ENCODE data around the gene ZC3HAV1L. TPM values are rescaled to one million over a fixed set of nuclear protein-coding genes. Genes with fewer than 3 reads are reported as not detected.

The ZC3HAV1L gene
- total and polyA plus RNA-seq, 10 of the 15 experiments (the other 5 are each of a cell fraction or from before 2014, with no cell fraction given) = 0.09 to 16.3 (median 4.9) TPM

DNA sequence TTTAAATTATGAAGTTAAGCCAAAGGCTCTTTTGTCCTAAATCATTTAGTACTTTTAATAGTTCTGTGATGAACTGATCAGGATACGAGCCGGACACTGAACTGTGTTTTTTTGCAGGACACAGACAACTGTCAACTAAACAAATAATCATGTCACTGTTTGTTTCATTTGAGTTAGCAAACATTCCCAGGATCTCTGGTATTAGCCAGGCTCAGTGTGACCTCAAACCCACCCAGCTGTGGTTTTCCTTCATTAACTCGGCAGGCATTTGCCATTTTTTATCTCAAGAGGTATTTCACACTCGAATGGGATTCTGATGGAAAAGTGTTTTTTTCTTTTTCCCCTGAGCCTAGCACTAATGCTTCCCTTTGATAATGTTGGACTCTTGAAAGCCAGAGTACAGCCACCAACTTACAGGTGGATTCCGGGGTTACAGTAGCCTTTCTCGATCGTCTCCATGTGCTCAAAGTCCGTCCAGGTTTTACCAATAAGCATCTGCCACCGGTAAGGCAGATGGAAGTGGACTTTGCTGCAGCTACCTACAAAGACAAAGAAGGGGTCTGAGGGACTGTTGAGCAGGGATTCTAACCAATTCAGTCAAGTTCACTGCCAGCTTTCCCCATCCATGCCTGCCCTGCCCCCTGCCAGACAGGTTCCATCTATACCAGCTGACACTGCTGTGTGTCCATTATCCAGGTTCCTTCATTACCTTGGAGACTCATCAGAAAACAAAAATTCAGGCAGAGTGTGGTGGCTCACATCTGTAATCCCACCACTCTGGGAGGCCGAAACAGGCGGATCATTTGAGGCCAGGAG is 40.2 kb upstream of the ZC3HAV1L start:
- peaks cover 30 to 66% of the 10 kb centered on the region in 2 experiments for H3K36me3 ChIP-seq (ENCODE audit: control insufficient read depth in 2 of 2, insufficient read depth in 2 of 2, low read length in 1 of 2)
- intact Hi-C loops (cut with micrococcal nuclease; ENCODE audit: unreplicated experiment) (loop anchor here (1.0 kb wide), 2 partner anchors 59 to 190 kb away; no protein-coding TSS in a partner anchor), in situ Hi-C loops (cut with MboI) (loop anchor here (5.0 kb wide), 1 partner anchor 189 kb away; no protein-coding TSS in a partner anchor)
- no peak overlapping the region for H2AFZ ChIP-seq (ENCODE audit: control insufficient read depth, low read depth, low read length)
- no TSS peak for BruUV-seq (replicated peaks)
- 0 out of 2 replicates have a peak, but pooled peaks have one; percentile 14 for TF ChIP-seq POLR2AphosphoS5 (IDR thresholded peaks at IDR 0.05; ENCODE audit: low read length)
- TF ChIP-seq YY1 (IDR thresholded peaks at IDR 0.05; ENCODE audit: low read depth, low read length) = no peak
- H3K4me3 ChIP-seq = no peak overlapping the region
- no peaks in the 10 kb centered on the region; the same call in 1 of the 2 replicates for H4K20me1 ChIP-seq (ENCODE audit: control insufficient read depth, insufficient read depth)
- no peaks in the 10 kb centered on the region for H3K9me3 ChIP-seq (replicated peaks; ENCODE audit: control insufficient read depth, insufficient read depth, low read length)
- no peak overlapping the region for H3K4me2 ChIP-seq (ENCODE audit: control insufficient read depth, insufficient read depth)
- no peaks in the 10 kb centered on the region for H3K79me2 ChIP-seq (ENCODE audit: control insufficient read depth, insufficient read depth, low read length)
- peaks cover 7% of the 10 kb centered on the region; the same call in 1 of the 2 replicates for H3K4me1 ChIP-seq (ENCODE audit: control insufficient read depth, insufficient read depth, low read length)
- FAIRE-seq (no peak), ATAC-seq (no peak), DNase-seq (ENCODE audit: low read depth, low spot score) (no peak)
- SMC1A ChIA-PET (ENCODE audit: uncharacterized antibody, unreplicated experiment) = interaction anchor here (1.2 to 2.5 kb wide), 8 partner anchors 12 to 190 kb away, joined by 5 to 17 read pairs (median 7); no protein-coding TSS in a partner anchor
- WGBS (ENCODE audit: insufficient coverage, insufficient replicate concordance, low lambda C conversion rate, missing lambda C conversion rate) = 97% methylated on average over 11 of the region's 11 CpGs
- RAD21 ChIA-PET (ENCODE audit: unreplicated experiment) = interaction anchor here (0.9 to 2.5 kb wide), 4 partner anchors 18 to 189 kb away, joined by 3 to 41 read pairs (median 15); no protein-coding TSS in a partner anchor
- H3K27me3 ChIP-seq (replicated peaks in 1 of 2; ENCODE audit: control insufficient read depth in 2 of 2, insufficient read depth in 2 of 2, low read length in 1 of 2) = no peaks in the 10 kb centered on the region
- no peak overlapping the region for H3K9ac ChIP-seq (ENCODE audit: control insufficient read depth, insufficient read depth, low read length)
- H3K27ac ChIP-seq (ENCODE audit: control insufficient read depth, insufficient read depth) = no peak overlapping the region
- CTCF ChIA-PET = interaction anchor here (0.6 to 4.3 kb wide), 29 partner anchors 8 to 259 kb away, joined by 3 to 57 read pairs (median 8); a partner anchor contains a TSS
- POLR2A ChIA-PET = interaction anchor here (0.7 to 1.7 kb wide), 2 partner anchors 19 to 90 kb away, joined by 3 to 9 read pairs; no protein-coding TSS in a partner anchor

DNA sequence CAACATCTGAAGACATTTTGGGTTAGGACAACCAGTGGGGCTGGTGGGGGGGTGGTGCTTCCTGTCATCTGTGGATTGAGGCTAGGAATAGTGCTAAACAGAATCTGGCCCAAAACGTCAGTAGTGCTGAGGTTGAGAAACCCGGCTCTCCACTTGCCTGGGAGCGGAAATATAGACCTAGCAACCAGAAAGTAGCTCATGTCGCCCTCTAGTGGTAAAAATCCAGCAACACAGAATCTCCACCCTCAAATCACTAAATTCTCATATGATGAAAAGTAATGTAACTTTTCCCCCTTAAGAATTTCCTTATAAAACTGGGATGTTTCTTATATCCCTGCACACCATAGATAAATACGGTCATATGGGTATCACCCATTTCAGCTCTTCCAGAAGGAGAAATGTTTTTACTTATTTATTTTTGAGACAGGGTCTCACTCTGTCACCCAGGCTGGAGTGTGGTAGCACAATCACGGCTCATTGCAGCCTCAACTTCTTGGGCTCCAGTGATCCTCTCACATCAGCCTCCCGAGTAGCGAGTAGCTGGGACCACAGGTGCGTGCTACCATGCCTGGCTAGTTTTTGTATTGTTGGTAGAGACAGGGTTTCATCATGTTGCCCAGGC is 39.3 kb upstream of the ZC3HAV1L start:
- Histone ChIP-seq H3K4me2 (ENCODE audit: control insufficient read depth, insufficient read depth) (no peak overlapping the region), H3K27me3 (replicated peaks in 1 of 2; ENCODE audit: control insufficient read depth in 2 of 2, insufficient read depth in 2 of 2, low read length in 1 of 2) (no peaks in the 10 kb centered on the region), H3K4me1 (ENCODE audit: control insufficient read depth, insufficient read depth, low read length) (peaks cover 7% of the 10 kb centered on the region; the same call in 1 of the 2 replicates), H2AFZ (ENCODE audit: control insufficient read depth, low read depth, low read length) (no peak overlapping the region; the same call in 1 of the 2 replicates), H3K27ac (ENCODE audit: control insufficient read depth, insufficient read depth) (no peak overlapping the region; the same call in 1 of the 2 replicates), H3K79me2 (ENCODE audit: control insufficient read depth, insufficient read depth, low read length) (no peaks in the 10 kb centered on the region), H4K20me1 (ENCODE audit: control insufficient read depth, insufficient read depth) (no peaks in the 10 kb centered on the region; the same call in 1 of the 2 replicates), H3K9me3 (replicated peaks; ENCODE audit: control insufficient read depth, insufficient read depth, low read length) (no peaks in the 10 kb centered on the region), H3K36me3 (ENCODE audit: control insufficient read depth in 2 of 2, insufficient read depth in 2 of 2, low read length in 1 of 2) (peaks cover 26 to 59% of the 10 kb centered on the region in 2 experiments), H3K4me3 (no peak overlapping the region), H3K9ac (ENCODE audit: control insufficient read depth, insufficient read depth, low read length) (no peak overlapping the region)
- 24% methylated on average over 9 of the region's 9 CpGs for WGBS (ENCODE audit: insufficient coverage, insufficient replicate concordance, low lambda C conversion rate, missing lambda C conversion rate)
- FAIRE-seq = peak; percentile 89
- ChIA-PET POLR2A (interaction anchor here (1.7 kb wide), 1 partner anchor 20 kb away, joined by 9 read pairs; no protein-coding TSS in a partner anchor), RAD21 (ENCODE audit: unreplicated experiment) (interaction anchor here (0.8 to 2.5 kb wide), 9 partner anchors 10 to 188 kb away, joined by 3 to 41 read pairs (median 5); no protein-coding TSS in a partner anchor), SMC1A (ENCODE audit: uncharacterized antibody, unreplicated experiment) (interaction anchor here (0.6 to 2.5 kb wide), 17 partner anchors 8 to 189 kb away, joined by 3 to 17 read pairs (median 5); no protein-coding TSS in a partner anchor), CTCF (interaction anchor here (0.6 to 4.3 kb wide), 45 partner anchors 9 to 613 kb away, joined by 3 to 57 read pairs (median 5); partner anchors contain the start of gene LUC7L2)
- ATAC-seq = peak; percentile 98
- DNase-seq (ENCODE audit: low read depth, low spot score) = peak; percentile 45
- intact Hi-C loops (cut with micrococcal nuclease; ENCODE audit: unreplicated experiment) = loop anchor here (1.0 kb wide), 2 partner anchors 58 to 189 kb away; no protein-coding TSS in a partner anchor
- no TSS peak for BruUV-seq (replicated peaks)
- in situ Hi-C loops (cut with MboI) = loop anchor here (5.0 kb wide), 1 partner anchor 188 kb away; no protein-coding TSS in a partner anchor
- TF ChIP-seq IKZF1 (conservative IDR thresholded peaks at IDR 0.05) (no peak), ATF7 (IDR thresholded peaks at IDR 0.05; ENCODE audit: low read depth) (no peak), TCF7 (IDR thresholded peaks at IDR 0.05; ENCODE audit: borderline replicate concordance) (no peak)
- TF ChIP-seq, protein P1, sequence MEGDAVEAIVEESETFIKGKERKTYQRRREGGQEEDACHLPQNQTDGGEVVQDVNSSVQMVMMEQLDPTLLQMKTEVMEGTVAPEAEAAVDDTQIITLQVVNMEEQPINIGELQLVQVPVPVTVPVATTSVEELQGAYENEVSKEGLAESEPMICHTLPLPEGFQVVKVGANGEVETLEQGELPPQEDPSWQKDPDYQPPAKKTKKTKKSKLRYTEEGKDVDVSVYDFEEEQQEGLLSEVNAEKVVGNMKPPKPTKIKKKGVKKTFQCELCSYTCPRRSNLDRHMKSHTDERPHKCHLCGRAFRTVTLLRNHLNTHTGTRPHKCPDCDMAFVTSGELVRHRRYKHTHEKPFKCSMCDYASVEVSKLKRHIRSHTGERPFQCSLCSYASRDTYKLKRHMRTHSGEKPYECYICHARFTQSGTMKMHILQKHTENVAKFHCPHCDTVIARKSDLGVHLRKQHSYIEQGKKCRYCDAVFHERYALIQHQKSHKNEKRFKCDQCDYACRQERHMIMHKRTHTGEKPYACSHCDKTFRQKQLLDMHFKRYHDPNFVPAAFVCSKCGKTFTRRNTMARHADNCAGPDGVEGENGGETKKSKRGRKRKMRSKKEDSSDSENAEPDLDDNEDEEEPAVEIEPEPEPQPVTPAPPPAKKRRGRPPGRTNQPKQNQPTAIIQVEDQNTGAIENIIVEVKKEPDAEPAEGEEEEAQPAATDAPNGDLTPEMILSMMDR (IDR thresholded peaks at IDR 0.05 in 2 of 3, conservative IDR thresholded peaks at IDR 0.05 in 1 of 3; ENCODE audit: control insufficient read depth in 2 of 3, extremely low read depth in 1 of 3, insufficient read depth in 1 of 3, low read depth in 3 of 3, low read length in 3 of 3) = peak; percentile 68 to 85 (median 79)
